Mesodermal cell (in vitro differentiated cells): Measurements from ENCODE around the gene DAPK1.
A peak's percentile ranks its signal among the peaks of the same experiment; 100 is the strongest.

Source experiments
- H3K27ac ChIP-seq: 2 replicates; pipeline ENCODE4 v1.7.0; 2013; ENCODE audit warnings: mild to moderate bottlenecking, low read depth, low read length, moderate library complexity; ENCODE audit not compliant: severe bottlenecking
- H3K36me3 ChIP-seq: 2 replicates; pipeline ENCODE4 v1.7.1; 2013; ENCODE audit warnings: mild to moderate bottlenecking, low read length, moderate library complexity; ENCODE audit not compliant: control insufficient read depth, insufficient read depth
- H3K4me1 ChIP-seq: one replicate; pipeline ENCODE4 v1.7.1; 2013; ENCODE audit warnings: mild to moderate bottlenecking, low read length; ENCODE audit not compliant: insufficient read depth, control insufficient read depth, poor library complexity, severe bottlenecking
- H3K4me3 ChIP-seq: 2 replicates; pipeline ENCODE4 v1.7.0; 2013; ENCODE audit warnings: low read length, control low read depth, mild to moderate bottlenecking; ENCODE audit not compliant: insufficient read depth, poor library complexity, severe bottlenecking; ENCODE audit errors: extremely low read depth
- H3K9me3 ChIP-seq: 2 replicates; pipeline ENCODE4 v1.7.1; 2013; ENCODE audit warnings: mild to moderate bottlenecking, low read length, moderate library complexity; ENCODE audit not compliant: control insufficient read depth
- WGBS, 2 experiments: methylation state at CpG; one replicate each; pipeline ENCODE4 v1.1.5; 2013; ENCODE audit warnings: missing lambda C conversion rate in 2 of 2; ENCODE audit not compliant: insufficient coverage in 2 of 2; 5-methylcytosine and 5-hydroxymethylcytosine counted together

Gene DAPK1

DNA sequence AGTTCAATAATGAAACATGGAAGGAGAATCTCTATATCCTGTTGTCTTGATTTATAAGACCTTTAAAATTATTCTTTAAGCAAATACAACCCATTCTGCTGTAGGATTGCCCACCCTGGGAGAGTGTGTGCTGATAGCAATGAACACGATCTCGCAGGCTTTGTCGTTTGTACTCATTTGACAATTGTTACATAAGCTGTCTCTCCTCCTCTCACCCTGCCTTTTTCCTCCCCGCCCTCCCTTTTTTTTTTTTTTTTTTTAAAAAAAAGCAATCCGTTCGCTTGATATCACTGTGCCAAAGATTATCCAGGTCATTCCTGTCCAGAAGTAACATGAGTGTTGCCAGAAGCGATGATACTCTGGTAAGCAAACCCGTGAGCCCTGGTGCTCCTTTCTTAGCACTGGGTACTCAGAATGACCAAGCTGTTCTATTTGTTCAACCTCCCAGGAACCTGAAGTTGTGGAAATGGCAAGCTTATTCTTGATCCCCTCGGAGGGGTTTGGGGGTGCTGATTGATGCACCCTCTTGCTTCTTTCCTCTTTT lies 145.5 kb downstream of the DAPK1 start:
- peaks cover 44% of the 10 kb centered on the region for H3K36me3 ChIP-seq
- H3K27ac ChIP-seq, result no peak overlapping the region
- H3K4me3 ChIP-seq, result no peak overlapping the region
- no peaks in the 10 kb centered on the region for H3K9me3 ChIP-seq
- peaks cover 3% of the 10 kb centered on the region for H3K4me1 ChIP-seq
- 93 to 100% methylated on average over 4 to 6 of the region's 9 CpGs for WGBS, 2 experiments

DNA sequence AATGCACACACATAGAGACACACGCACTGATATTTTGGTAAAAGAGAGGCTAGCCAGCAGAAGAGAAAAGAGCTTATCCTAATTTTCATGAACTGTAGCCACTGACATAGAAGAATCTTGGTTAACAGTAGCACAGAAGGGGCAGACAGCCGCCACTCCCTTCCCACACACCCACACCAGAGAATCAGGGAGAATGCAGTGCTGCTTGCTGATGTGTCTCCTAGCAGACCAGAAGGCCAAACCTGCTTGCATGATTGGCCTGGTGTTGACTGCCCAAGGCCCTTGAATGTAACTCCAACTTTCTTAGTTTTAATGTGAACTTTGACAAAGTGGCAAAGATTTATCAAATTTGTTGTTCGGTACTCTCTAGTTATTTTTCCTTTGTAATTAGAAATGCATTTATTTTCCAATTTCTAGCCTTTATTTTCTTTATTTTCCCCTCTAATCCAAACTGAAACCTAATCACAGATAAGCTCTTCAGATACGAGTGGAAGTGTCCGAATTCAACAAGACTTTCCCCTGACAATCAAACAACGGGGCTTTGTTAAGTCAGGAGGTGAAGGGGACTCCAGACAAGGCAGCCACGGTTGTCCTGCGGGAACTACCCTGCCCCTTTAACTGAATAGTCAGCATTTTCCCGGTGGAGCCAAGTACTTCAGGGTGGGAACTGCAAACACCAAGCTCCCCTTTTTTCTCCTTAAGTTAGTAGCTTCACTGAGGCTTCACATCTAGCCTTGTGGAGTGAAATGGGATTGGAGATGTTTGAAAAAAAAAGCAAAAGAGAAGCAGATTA lies 146.3 kb downstream of the DAPK1 start:
- H3K27ac ChIP-seq, result peak overlapping the region; percentile 42
- WGBS, 2 experiments, result 69 to 74% methylated on average over 3 to 7 of the region's 9 CpGs
- peaks cover 52% of the 10 kb centered on the region for H3K36me3 ChIP-seq

DNA sequence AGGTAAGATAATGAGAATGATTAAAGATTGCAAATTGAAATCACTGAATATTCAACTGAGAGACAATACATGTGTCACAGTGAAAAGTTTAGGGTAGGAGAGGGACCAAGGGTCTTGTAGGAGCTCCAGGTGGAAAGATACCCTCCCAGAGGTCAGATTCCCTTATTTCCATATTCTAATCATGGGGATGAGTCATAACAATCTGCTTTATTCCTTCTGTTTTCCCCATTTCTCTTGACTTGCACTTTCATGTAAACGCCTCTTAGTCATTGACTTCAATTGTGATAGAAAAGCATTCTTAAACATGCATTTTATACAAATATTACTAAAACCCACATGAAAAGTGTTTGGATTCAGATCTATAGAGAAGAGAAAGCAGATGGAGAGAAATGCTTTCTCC lies 147.0 kb downstream of the DAPK1 start:
- peaks cover 58% of the 10 kb centered on the region for H3K36me3 ChIP-seq

More for the DNA sequence above, 146.3 kb downstream of the DAPK1 start:
- Histone ChIP-seq H3K9me3 (no peaks in the 10 kb centered on the region), H3K4me1 (peaks cover 3% of the 10 kb centered on the region), H3K4me3 (no peak overlapping the region)

DNA sequence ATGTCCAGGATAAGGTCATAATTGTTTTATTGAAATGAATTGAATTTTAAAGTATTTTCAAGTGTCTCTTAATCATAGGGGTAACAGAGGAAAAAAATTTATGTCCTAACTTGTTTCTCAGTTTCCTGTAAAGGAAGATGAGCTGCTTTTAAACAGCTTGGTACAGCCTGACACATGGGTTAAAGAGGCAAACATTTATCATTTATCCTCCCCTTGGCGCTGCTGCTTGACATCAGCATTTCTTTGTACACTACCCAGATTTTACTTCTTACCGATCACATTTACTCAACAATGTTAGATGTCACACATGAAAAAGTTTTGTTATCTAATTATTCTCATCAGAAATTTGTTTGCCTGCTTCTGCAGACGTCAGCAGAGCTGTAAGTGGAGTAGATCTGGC lies 148.9 kb downstream of the DAPK1 start:
- peaks cover 58% of the 10 kb centered on the region for H3K36me3 ChIP-seq
- H3K4me3 ChIP-seq, result no peak overlapping the region
- H3K4me1 ChIP-seq, result peaks cover 3% of the 10 kb centered on the region
- no peaks in the 10 kb centered on the region for H3K9me3 ChIP-seq
- no peak overlapping the region for H3K27ac ChIP-seq
- 89 to 100% methylated on average over 1 to 2 of the region's 3 CpGs for WGBS, 2 experiments

More for the DNA sequence above, 147.0 kb downstream of the DAPK1 start:
- Histone ChIP-seq H3K27ac (no peak overlapping the region), H3K4me3 (no peak overlapping the region), H3K9me3 (no peaks in the 10 kb centered on the region), H3K4me1 (peaks cover 3% of the 10 kb centered on the region)
- no CpG with 5 or more reads among the region's 1 CpG for WGBS, 2 experiments

DNA sequence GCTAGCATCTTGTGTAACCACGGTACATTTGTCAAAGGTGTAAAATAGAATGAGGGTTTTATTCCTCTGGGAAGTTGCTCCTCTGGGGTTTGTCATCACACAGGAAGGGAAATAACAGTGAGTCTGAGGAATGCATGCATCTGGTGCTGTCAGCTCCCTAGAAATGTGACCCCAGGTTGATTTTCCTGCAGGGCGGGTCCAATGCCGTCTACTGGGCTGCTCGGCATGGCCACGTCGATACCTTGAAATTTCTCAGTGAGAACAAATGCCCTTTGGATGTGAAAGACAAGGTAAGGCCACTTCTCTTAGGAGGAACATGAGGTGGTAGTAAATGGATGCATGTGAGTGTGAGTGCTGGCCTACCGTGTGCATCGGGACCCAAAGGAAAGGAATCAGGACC lies 149.4 kb downstream of the DAPK1 start:
- 89 to 97% methylated on average over 7 to 8 of the region's 8 CpGs for WGBS, 2 experiments
- no peak overlapping the region for H3K27ac ChIP-seq
- H3K4me3 ChIP-seq, result no peak overlapping the region
- H3K4me1 ChIP-seq, result peaks cover 3% of the 10 kb centered on the region
- H3K36me3 ChIP-seq, result peaks cover 59% of the 10 kb centered on the region
- no peaks in the 10 kb centered on the region for H3K9me3 ChIP-seq

DNA sequence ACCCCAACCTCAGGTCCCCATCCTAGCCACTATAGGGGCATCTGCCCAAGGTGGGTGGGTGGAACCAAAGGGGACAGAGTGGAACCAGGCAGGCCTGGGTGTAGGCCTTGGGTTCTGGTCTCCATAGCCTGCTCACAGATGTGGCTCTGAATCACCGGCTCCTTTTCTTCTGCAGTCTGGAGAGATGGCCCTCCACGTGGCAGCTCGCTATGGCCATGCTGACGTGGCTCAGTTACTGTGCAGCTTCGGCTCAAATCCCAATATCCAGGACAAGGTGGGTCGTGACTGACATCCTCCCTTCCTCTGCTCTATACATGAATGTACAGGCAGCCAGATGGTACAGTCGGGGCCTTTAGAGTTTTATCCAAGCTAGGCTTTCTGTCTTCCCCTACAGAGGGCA lies 150.9 kb downstream of the DAPK1 start:
- Histone ChIP-seq H3K9me3 (no peaks in the 10 kb centered on the region), H3K4me3 (no peak overlapping the region), H3K27ac (no peak overlapping the region), H3K4me1 (no peaks in the 10 kb centered on the region), H3K36me3 (peaks cover 59% of the 10 kb centered on the region)
- 90 to 95% methylated on average over 4 to 6 of the region's 7 CpGs for WGBS, 2 experiments

DNA sequence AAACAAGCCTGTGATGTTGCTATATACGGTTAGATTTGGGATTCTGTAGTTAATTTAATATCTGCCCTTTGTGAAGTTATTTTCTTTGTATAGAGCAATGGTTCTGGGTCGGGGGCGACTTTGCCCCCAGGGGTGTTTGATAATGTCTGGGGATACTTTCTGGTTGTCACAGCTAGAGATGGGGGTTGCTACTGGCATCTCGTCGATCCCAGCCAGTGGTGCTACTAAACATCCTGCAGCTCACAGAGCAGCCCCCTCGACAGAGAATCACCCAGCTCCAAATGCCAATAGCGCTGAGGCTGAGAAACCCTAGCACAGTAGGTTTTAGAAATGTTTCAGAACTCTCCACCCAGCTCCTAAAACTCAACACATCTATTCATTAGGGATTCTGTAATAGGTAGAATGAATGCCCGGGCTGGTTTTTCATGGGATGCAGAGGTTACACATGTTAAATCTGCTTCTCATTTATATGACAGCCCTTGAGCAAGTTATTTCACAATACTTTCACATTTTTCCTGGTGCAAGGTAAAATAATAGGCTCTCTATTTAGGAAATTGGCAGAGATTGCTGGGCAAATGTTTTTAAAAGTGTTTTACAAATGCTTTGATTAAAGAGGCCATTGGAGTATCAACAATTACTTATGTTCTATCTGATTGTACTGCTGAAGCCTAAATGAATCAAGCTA lies 153.1 kb downstream of the DAPK1 start:
- H3K9me3 ChIP-seq, result no peaks in the 10 kb centered on the region
- WGBS, 2 experiments, result 80 to 89% methylated on average over 4 to 6 of the region's 8 CpGs
- no peak overlapping the region for H3K27ac ChIP-seq
- H3K4me1 ChIP-seq, result no peaks in the 10 kb centered on the region
- H3K4me3 ChIP-seq, result no peak overlapping the region
- peaks cover 63% of the 10 kb centered on the region for H3K36me3 ChIP-seq

DNA sequence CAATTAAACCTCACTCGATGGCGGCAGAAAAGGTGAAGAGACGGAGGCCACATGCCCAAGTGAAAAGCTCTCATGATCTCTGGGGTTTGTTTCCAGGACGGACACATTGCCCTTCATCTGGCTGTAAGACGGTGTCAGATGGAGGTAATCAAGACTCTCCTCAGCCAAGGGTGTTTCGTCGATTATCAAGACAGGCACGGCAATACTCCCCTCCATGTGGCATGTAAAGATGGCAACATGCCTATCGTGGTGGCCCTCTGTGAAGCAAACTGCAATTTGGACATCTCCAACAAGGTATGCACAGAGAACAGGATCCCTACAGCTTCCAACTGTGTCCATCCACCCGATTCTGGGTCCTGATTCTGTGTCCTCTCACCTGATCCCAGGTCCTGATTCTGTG lies 153.8 kb downstream of the DAPK1 start:
- Histone ChIP-seq H3K9me3 (no peaks in the 10 kb centered on the region), H3K4me1 (peaks cover 4% of the 10 kb centered on the region), H3K36me3 (peaks cover 56% of the 10 kb centered on the region), H3K4me3 (no peak overlapping the region), H3K27ac (no peak overlapping the region)
- WGBS, 2 experiments, result 90 to 94% methylated on average over 10 of the region's 10 CpGs

DNA sequence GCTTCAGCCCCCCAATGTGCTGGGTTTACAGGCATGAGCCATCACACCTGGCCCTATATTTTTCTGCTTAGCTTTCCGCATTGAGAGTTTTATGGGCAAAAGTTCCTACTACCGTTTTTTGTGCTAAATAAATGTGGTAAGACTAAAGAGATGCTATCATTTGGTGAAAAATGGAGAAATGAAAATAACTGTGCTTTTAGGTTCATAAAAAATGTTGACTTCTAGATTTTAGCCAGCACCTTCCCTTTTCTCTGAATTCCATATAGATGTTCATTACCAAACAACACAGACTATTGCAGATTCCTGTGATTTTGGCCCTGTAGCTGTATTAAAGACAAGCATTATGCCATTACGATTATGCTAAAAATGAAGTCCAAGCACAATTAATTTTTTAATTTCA lies 156.3 kb downstream of the DAPK1 start:
- Histone ChIP-seq H3K9me3 (no peaks in the 10 kb centered on the region), H3K27ac (no peak overlapping the region), H3K36me3 (peaks cover 49% of the 10 kb centered on the region), H3K4me1 (peaks cover 11% of the 10 kb centered on the region), H3K4me3 (no peak overlapping the region)
- WGBS, 2 experiments, result 92 to 100% methylated on average over 2 of the region's 3 CpGs

DNA sequence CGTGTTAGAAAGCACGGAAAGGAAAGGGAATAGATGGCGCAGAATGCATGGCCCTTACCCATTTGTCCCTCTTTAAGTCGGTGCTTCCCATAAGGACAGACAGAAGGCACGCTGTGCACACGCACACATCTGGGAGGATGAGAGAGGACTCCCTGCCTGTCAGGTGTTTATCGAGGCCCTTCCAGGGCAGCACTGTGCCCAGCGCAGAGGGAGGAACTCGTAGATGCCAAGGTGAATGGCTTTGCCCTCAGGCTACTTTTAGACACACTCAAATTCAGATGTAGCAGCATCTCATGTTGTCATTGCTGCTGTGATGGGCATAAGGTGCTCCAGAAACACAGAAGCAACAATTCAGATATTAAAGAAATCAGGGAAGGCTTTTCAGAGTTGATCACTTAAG lies 158.1 kb downstream of the DAPK1 start:
- 95 to 97% methylated on average over 8 to 9 of the region's 9 CpGs for WGBS, 2 experiments
- Histone ChIP-seq H3K4me1 (peaks cover 11% of the 10 kb centered on the region), H3K27ac (no peak overlapping the region), H3K36me3 (peaks cover 47% of the 10 kb centered on the region), H3K9me3 (no peaks in the 10 kb centered on the region), H3K4me3 (no peak overlapping the region)

DNA sequence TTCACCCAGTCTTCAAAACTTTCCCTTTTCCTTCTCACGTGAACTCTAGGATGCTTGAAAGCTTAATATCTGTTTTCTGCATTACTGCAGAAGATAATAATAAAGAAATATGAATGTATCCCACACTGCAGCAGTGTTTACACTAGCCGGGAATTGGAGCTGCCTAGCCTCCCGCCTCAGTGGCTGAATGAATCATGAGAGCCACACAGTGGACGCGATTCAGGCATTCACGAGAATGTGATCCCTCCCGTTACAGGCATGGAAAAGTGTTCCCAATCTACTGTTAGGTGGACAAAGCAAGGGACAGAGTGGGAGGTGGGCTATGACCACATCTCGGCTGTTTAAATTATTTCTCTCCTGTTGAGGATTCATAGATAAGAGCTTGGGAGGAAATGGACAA lies 158.8 kb downstream of the DAPK1 start:
- Histone ChIP-seq H3K36me3 (peaks cover 39% of the 10 kb centered on the region), H3K9me3 (no peaks in the 10 kb centered on the region), H3K4me3 (no peak overlapping the region), H3K4me1 (peaks cover 11% of the 10 kb centered on the region), H3K27ac (no peak overlapping the region)
- 78 to 81% methylated on average over 6 to 7 of the region's 8 CpGs for WGBS, 2 experiments
